ENCODE results near the gene KLK10.
"Not testable (repeated sequence)": the region's sequence is repeated elsewhere in the genome, so short reads cannot be mapped to it uniquely, and the experiment has no call there.

Gene KLK10

DNA sequence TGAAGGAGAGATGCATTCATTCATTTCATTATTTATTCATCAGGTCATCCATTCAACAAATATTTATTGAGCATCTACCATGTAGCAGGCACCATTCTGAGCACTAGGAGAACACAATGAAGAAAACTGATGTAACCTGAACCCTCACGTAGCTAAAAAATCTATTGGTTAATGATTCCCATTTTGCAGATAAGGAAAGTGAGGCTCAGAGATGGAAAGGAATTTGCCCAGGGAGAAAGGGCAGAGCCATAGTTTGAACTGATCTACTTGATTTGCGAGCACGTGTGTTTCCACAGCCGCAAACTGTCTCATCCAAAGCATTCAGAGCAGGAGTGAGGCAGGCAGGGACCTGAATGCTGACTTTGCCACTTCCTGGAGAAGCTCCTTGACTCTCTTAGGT, 20.8 kb downstream of the KLK10 start:
- TF ChIP-seq, protein P1, sequence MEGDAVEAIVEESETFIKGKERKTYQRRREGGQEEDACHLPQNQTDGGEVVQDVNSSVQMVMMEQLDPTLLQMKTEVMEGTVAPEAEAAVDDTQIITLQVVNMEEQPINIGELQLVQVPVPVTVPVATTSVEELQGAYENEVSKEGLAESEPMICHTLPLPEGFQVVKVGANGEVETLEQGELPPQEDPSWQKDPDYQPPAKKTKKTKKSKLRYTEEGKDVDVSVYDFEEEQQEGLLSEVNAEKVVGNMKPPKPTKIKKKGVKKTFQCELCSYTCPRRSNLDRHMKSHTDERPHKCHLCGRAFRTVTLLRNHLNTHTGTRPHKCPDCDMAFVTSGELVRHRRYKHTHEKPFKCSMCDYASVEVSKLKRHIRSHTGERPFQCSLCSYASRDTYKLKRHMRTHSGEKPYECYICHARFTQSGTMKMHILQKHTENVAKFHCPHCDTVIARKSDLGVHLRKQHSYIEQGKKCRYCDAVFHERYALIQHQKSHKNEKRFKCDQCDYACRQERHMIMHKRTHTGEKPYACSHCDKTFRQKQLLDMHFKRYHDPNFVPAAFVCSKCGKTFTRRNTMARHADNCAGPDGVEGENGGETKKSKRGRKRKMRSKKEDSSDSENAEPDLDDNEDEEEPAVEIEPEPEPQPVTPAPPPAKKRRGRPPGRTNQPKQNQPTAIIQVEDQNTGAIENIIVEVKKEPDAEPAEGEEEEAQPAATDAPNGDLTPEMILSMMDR (IDR thresholded peaks at IDR 0.05; ENCODE audit: low read depth, low read length, missing control alignments) = no peak
- no peak overlapping the region for H3K4me3 ChIP-seq (replicated peaks; ENCODE audit: low read depth, low read length)
- no peak for DNase-seq (ENCODE audit: extremely low read depth, low read depth)

DNA sequence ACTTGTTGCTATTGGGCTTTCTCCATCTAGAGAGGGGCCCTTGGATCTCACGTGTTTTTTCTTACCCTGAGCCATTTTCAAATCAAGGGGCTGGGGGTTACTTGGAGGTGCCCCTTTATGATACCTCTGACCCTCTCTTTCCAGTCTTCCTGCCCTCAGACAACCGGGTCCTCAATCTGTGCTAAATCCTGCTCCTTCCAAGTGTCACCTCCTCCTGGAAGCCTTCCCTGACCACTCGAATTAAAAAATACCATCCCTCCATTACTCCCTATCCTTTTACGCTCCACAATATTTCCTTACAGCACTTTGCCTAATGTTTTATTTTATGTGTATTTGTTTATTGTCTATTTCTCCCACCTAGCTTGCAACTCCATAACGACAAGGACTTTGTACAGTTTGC, 21.4 kb downstream of the KLK10 start:
- DNase-seq (ENCODE audit: extremely low read depth, low read depth) = no peak
- no peak overlapping the region for H3K4me3 ChIP-seq (replicated peaks; ENCODE audit: low read depth, low read length)
- TF ChIP-seq, protein P1 (IDR thresholded peaks at IDR 0.05; ENCODE audit: low read depth, low read length, missing control alignments) = no peak

DNA sequence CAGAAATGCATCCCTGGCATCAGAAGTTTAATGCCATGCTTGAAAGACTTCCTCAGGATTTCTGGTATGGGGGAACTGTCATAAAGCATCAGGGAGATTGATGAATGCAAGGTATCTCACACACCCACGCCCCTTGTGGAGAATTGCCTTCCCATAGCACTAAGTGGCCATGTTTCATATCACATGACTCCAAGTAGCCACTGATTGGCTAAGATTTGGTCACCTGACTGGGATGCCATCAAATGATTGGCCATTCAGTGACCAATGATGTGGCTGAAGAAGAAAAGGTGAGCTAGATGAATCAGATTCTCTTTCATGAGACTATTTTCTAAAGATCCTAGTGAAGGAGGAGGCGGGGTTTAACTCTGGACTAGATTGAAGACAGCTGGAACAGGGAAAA, 25.4 kb downstream of the KLK10 start:
- H3K4me3 ChIP-seq (replicated peaks; ENCODE audit: low read depth, low read length) = no peak overlapping the region
- DNase-seq (ENCODE audit: extremely low read depth, low read depth) = no peak
- TF ChIP-seq, protein P1 (IDR thresholded peaks at IDR 0.05; ENCODE audit: low read depth, low read length, missing control alignments) = no peak

DNA sequence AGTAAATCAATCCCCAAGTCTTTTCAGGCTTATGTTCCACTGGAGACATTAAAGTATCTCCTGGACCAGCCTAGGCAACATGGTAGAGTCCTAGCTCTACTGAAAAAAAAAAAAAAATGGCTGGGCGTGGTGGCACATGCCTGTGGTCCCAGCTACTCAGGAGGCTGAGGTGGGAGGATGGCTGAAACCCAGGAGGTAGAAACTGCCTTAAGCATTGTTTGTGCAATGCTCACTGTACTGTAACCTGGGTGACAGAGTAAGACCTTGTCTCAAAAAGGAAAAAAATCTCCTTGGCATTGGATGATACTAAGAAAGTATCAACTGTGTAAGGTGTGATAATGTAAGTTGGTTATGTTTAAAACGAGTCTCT, 26.9 kb downstream of the KLK10 start:
- no peak overlapping the region for H3K4me3 ChIP-seq (replicated peaks; ENCODE audit: low read depth, low read length)
- TF ChIP-seq, protein P1 (IDR thresholded peaks at IDR 0.05; ENCODE audit: low read depth, low read length, missing control alignments) = no peak
- DNase-seq (ENCODE audit: extremely low read depth, low read depth) = no peak

DNA sequence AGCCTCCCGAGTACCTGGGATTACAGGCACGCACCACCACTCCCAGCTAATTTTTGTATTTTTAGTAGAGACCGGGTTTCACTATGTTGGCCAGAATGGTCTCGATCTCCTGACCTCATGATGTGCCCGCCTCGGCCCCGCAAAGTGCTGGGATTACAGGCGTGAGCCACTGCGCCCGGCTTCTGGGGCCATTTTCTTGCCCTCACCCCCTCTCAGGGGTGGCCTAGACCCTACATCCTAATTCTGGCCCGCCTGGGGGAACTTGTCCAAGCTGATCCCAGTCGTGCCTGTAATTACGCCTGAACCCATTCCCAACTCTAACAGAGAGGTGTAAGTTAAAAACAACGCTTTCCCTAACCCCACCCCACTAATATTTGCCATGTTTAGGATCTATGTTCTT, 35.1 kb downstream of the KLK10 start:
- DNase-seq (ENCODE audit: extremely low read depth, low read depth) = not testable (repeated sequence)

DNA sequence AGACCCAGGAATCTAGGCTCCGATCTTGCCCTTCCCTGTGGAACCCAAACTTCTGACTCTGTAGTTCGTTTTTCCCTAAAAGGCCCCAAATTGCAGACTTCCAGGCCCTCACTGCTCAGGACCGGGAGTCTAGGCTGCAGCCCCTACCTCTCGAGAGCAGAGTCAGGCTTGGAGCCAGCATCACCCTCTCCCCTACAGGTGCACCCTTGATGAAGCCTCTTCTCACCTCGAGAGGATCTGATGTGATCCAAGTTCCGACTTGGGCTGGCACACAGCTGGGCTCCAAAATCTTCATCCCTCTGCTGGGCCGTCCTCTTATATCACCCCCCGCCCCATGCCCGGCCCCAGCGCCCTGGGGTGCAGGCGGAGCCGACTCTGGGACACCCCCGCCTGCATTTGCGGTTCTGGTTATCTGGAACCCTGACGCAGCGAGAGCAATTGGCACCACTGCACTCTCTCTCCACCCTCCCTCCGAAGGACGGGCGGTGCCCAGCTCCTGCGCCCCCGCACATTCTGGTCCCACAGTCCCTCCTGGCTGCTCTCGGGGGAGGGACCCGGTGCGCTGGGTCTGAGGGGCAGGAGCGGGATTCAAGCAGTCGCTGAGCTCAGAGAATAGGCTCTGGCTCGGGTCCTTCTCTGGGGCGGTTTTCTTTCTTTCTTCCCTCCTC, 35.8 kb downstream of the KLK10 start, which contains the start of gene KLK7:
Gene KLK7 (minus strand): TSS at position 293 of the 668 bp plus-strand sequence. CDS start 1,518 bp downstream, outside the sequence.
- no peak for DNase-seq (ENCODE audit: extremely low read depth, low read depth)
- TF ChIP-seq, protein P1 (IDR thresholded peaks at IDR 0.05; ENCODE audit: low read depth, low read length, missing control alignments) = no peak
- H3K4me3 ChIP-seq (replicated peaks; ENCODE audit: low read depth, low read length) = no peak within 1 kb of the TSS

More for the DNA sequence above, 35.1 kb downstream of the KLK10 start:
- H3K4me3 ChIP-seq (replicated peaks; ENCODE audit: low read depth, low read length) = not testable (repeated sequence)

DNA sequence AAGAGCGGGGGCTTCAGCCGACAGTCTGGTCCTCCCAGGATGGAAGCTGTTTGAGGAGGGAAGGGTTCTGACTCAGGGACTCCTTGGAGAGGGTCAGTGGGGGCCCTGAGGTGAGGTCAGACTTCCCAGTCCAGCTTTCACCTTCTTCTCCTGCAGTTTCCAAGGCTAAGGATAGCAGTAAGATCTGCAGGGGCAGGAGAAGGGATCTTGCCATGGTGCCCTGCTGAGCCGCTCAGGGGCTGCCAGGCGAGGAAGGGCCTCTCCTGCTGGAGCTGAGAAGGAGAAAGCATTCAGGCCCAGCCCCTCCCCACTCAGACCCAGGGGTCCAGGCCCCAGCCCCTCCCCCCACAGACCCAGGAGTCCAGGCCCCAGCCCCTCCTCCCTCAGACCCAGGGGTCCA, 37.3 kb downstream of the KLK10 start:
- no peak overlapping the region for H3K4me3 ChIP-seq (replicated peaks; ENCODE audit: low read depth, low read length)
- no peak for DNase-seq (ENCODE audit: extremely low read depth, low read depth)
- TF ChIP-seq, protein P1 (IDR thresholded peaks at IDR 0.05; ENCODE audit: low read depth, low read length, missing control alignments) = no peak

All from HFF-Myc (cell line).